ENCODE measurements around the gene PEX6.

Gene PEX6, protein sequence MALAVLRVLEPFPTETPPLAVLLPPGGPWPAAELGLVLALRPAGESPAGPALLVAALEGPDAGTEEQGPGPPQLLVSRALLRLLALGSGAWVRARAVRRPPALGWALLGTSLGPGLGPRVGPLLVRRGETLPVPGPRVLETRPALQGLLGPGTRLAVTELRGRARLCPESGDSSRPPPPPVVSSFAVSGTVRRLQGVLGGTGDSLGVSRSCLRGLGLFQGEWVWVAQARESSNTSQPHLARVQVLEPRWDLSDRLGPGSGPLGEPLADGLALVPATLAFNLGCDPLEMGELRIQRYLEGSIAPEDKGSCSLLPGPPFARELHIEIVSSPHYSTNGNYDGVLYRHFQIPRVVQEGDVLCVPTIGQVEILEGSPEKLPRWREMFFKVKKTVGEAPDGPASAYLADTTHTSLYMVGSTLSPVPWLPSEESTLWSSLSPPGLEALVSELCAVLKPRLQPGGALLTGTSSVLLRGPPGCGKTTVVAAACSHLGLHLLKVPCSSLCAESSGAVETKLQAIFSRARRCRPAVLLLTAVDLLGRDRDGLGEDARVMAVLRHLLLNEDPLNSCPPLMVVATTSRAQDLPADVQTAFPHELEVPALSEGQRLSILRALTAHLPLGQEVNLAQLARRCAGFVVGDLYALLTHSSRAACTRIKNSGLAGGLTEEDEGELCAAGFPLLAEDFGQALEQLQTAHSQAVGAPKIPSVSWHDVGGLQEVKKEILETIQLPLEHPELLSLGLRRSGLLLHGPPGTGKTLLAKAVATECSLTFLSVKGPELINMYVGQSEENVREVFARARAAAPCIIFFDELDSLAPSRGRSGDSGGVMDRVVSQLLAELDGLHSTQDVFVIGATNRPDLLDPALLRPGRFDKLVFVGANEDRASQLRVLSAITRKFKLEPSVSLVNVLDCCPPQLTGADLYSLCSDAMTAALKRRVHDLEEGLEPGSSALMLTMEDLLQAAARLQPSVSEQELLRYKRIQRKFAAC

DNA sequence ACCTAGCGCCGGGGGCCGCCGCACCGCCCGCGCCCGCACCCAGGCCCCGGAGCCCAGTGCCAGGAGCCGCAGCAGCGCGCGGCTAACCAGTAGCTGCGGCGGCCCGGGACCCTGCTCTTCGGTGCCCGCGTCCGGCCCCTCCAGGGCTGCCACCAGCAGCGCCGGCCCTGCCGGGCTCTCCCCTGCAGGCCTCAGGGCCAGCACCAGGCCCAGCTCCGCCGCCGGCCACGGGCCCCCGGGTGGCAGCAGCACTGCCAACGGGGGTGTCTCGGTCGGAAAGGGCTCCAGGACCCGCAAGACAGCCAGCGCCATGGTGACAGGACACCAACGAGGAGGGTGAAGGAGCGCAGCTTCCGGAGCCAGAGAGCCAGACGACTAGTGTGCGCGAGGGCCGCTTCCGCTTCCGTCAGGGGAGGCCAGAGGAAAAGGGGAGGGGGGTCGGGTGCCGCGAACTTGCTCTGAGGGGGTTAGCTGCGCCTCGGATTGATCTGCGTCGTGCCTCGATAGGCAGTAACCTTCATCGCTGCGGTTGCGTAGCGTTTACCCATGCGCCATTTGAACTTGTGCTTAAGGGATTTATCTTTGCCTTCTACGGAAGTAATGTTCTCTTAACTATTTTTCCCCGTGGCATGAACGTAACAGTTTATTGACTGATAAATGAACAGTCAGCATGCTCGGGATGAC, at the start of gene PEX6:
Gene PEX6 (minus strand): TSS at position 343 of the 684 bp plus-strand sequence. CDS start 31 bp downstream, at position 312.
- ATAC-seq, result peak; percentile 91
- DNase-seq, result peak; percentile 89

DNA sequence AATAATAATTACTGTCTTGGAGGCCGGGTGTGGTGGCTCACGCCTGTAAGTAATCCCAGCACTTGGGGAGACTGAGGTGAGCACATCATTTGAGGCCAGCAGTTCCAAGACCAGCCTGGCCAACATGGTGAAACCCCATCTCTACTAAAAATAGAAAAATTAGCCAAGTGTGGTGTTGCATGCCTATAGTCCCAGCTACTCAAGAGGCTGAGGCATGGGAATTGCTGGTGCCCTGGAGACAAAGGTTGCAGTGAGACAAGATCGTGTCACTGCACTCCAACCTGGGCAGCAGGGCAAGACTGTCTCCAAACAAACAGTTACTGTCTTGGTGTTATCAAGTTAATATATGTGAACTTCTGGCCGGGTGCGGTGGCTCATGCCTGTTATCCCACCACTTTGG, 47.4 kb upstream of the PEX6 start:
- DNase-seq (no peak), ATAC-seq (no peak)

DNA sequence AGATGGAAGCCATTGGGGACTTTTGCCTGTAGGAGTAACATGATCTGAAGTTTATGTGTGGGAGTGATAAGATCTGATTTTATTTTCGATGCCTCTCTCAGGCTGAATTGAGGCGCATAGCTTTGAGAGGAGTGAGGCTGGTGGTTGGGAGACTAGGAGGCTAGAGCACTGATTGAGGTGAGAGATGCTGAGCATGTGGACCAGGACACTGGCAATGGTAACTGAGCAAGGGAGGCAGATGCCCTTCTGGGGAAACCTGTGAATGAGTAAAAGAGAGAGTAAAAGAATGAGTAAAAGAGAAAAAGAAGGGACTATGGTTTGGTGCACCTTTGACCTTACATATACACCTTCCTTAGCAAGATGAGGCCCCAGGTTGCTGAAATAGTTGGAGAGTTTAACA, 45.5 kb upstream of the PEX6 start:
- ATAC-seq, result no peak
- DNase-seq, result no peak

DNA sequence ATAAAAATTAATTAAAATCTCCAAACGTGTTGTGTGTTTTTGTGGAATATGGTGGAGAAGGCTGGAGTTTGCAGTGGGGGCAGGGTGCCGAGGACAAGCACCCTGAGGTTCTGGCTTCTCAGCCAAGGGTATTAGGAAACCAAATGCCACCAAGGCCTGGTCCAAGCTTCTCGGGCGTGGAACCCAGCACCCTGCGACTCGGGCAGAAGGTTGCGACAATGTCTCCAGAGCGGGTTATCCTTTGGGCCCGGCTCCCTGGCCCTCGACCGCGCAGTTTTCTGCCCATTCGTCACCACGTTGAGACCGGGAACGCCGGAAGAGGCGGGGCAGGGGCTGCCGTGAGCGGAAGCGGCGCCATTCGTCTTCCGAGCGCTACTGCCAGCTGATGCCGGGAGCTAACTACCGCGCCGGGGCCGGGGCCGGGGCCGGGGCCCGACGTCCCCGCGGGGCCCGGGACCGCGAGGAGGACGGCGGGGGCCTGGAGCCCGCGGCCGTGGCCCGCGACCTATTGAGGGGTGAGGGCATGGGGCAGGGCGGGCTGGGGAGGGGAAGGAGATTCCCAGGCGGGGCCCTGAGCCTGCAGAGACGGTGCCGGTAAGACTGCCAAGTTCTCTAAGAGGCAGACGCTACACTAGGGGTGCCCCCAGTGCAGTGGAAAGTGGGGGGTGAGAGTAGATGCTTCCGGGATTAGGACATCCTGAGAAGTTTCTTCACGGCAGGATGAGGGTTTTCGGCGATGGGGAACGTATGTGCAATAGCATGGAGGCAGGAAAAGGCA, 42.5 kb upstream of the PEX6 start, which contains the start of gene RRP36:
Gene RRP36 (plus strand): TSS at position 354 of the 778 bp plus-strand sequence. CDS start 32 bp downstream, at position 386.
- DNase-seq (peak; percentile 84), ATAC-seq (peak; percentile 87)

DNA sequence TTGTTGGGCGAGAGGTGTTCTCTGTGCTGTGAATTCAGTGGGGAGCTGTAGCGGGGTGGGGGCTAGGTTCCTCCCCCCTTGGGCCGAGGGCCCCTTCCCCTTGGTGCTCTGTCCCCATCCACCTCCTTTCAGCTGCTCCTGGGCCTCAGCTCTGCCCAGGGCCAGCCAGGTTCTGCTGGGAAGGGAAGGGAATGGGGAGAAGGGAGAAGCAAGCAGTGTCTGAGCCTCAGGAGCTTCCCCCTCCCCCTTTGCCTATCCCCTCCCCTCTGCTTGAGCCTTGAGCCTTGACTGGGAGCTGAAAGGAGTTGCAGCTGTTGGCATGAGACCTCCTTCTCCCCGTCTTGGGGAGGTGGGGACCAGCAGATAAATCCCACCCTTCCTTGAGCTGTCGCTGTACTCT, 41.9 kb upstream of the PEX6 start:
- ATAC-seq, result no peak
- DNase-seq, result no peak

DNA sequence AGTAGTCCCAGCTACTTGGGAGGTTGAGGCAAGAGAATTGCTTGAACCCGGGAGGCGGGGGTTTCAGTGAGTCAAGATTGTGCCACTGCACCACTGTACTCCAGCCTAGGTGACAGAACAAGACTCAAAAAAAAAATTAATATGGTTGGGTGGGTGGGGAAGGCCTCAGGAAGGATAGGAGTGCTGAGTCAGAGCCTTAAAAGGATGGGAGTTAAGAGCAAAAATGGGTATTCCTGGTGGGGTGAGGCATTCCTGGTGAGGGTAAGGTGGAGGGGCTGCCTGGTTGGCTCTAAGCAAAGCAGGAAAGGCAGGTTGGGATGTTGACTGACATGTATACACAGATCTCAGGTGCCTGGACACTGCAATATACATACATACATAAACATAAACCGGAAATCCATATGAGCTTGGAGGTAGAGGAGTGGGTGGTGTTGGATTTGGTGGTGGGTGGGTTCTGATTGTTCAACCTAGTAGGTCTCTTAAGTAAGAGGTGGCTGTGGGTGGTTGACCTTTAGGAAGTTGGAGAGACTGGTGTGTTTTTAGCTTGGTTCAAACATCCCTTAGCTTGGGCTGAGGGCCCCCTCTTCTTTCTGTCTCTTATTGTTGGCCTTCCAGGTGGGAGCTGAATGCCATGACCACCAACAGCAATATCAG, 41.2 kb upstream of the PEX6 start:
- DNase-seq (no peak), ATAC-seq (no peak)

DNA sequence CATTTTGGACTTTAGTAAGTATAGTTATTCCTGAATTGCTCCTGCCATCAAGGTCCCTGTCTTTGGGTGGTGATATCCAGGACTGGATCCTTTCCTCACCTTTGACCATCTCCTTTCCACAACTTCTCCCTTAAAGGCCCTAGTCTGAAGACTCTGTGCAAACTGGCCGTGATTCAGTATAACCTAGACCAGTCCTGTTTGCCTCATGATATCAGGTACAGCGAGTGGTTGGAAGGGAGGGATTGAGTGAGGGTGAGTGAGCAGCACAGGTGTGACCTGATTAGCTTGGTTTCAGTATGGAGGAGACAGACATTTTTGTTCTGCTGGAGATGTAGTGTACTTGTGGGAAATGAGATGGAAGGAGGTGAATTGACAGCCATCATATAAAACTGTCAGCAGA, 40.2 kb upstream of the PEX6 start:
- ATAC-seq (no peak), DNase-seq (no peak)

DNA sequence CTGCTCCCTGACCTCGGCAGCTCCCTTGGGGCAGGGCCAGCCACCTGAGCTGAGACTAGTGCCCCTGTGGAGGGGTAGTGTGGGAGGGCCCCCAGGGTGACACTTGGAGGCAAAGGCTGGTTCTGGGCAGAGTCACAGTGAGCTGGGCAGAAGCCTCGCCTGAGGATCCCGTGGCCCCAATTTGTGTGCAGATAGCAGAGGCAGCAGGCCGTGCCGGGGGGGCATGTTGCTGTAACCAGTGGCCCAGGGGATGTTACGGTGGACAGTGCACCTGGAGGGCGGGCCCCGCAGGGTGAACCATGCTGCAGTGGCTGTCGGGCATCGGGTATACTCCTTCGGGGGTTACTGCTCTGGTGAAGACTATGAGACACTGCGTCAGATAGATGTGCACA, 38.0 kb upstream of the PEX6 start:
- no peak for DNase-seq
- ATAC-seq, result no peak

DNA sequence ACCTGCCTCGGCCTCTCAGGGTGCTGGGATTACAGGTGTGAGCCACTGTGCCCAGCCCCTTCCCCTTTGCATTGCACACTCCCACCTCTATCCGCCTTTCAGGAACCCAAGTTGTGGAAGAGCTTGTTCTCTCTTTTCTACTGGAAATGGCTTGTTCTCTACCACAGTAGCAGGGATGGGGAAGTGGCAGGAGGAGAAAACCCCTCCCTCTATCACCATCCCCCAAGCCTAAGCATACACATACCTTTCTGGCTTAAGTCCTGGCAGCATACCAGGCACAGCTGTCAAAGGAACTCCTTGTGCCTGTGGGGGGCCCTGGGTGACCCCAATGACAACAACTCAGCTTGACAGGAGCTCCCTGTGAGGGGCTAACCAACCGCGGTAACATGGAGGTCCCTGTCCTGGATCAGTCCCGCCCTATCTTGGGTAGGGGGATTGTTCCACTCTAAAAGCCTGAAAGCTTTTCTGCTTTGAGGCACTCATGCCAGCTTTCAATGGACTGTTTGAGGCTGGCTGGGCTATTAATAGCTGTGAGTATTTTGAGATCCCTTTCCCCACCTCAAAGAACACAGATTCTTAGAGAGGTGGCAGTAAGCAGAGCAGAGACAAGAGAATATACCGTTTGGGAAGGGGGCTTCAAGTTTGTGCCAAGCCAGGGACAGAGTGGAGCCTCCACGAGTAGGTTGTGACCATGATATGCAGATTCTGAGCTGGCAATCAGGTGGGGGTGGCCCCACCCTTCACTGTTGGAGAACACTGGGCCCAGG, 37.4 kb upstream of the PEX6 start:
- ATAC-seq, result no peak
- DNase-seq, result no peak

DNA sequence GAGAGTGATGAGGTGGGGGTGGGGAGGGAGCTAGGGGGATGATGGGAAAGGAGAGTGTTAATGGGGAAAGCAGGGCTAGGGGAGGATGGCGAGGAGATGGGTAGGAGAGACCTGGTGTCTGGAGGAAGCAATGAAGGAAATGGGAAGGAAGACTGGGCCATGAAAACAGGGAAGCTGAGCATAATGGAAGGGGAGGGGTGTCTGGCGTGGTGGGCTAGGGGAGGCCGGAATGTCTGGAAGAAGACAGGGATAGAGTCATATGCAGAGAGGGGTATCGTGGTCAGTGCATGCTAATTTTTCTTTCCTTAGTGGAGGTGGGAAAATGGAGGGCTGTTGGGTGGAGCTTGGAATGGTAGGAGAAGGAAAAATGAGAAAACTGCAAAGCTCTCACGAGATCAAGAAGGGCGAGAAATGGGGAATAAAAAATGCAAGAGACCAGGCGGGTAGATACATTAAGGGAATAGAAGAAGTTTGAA, 35.5 kb upstream of the PEX6 start:
- no peak for ATAC-seq
- no peak for DNase-seq

DNA sequence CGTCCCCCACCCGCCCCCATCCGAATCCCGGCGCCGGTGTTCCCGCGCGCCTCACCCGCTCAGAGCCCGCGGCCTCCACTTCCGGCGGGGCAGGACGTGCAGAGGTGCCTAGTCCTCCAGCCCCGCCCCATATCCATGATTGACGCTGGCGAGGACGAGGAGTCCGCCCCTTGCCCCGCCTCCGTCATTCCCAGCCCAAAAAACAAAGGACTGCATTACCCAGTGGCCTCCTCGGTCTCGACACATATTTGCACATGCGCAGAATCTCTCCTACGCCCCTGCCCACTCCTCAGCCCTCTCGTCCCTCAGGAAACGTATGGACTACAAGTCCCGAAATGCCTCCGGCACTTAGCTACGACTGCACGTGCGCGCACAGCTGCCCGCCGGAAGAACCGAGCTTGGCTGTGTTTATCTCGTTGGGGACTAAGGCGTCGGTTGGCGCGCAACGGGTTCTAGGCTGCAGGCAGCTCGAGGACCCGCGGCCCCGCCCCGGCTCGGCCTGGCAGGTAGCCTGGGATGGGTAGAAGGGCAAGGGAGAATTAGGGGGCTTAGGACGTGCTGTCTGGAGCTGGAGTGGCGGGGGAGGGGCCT, 35.0 kb upstream of the PEX6 start, which contains the start of the genes KLHDC3 and MEA1:
Gene KLHDC3 (plus strand): TSS at position 407 of the 591 bp plus-strand sequence. CDS start 2,944 bp downstream, outside the sequence.
Gene MEA1 (minus strand): TSS at position 104 of the 591 bp plus-strand sequence. CDS start 133 bp downstream, outside the sequence.
- peak; percentile 99 for DNase-seq
- peak; percentile 95 for ATAC-seq

DNA sequence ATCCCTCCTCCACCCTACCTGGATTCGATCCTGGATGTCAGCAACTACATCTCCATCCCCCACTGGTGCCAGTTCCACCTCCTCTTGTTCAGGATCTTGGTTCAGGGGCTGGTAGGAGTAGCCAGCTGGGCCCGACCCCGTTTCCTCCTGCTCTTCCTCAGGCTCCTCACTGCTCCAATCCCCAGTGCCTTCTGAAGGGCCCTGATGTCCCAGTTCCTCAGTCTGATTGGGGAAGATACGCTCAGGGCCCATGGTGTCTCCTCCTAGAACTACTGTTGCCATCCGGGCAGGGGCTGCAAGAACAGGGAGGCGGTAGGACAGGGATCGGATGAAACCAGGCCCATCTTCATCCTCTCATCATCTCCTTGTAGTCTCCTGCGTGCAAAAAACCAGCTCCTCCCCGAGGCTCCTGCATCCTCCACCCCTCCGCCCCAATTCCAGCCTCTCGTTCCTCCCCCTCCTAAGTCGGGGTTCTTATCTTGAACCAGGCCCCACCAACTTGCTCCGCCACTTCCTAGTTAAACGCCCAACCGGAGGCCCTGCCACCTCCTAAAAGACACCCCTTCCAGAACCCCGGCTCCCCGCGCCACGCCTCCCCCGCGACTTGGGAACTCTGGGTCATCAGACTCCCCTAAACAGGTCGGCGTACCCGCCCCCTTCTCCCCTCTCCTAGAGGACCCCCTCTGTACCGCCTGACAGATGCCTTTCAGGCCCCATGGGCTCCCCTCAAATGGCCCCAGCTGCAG, 34.3 kb upstream of the PEX6 start:
- ATAC-seq, result peak; percentile 23
- no peak for DNase-seq

DNA sequence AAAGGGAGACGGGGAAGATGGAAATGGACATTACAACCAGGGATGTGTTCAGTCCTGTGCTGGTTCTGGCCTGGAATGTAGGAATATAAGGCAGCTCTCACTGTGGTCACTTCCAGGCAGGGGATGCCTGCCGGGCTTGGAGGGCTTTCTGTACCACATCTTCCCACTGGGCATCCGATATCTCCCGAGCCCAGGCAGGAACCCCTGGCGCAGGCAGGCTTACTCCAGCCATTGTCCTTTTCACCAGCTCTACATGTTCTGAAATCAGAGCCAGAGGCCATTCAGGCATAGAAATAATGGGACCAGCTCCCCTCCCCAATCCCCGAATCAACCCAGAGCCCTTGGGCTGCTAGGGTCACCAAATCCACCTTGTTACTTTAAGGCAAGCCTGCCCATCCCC, 33.4 kb upstream of the PEX6 start:
- no peak for ATAC-seq
- DNase-seq, result no peak

DNA sequence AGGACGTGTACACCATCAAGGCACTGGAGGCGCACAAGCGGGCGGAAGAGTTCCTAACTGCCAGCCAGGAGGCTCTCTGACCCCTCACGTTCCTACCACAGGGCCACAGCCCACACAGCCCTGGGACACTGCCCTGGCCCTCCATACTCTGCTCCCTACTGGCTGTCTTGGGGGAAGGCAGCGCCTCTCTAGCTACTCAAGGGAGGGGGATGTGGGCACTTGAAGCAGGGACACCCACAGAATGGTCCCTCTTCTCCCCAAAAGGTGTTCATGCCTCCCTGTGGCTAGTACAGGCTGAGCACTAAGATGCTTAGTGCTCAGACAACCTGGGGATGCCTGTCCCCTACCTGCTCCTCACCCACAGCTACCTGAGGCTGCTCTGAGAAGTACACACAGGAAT, 32.2 kb upstream of the PEX6 start:
- DNase-seq (no peak), ATAC-seq (no peak)

DNA sequence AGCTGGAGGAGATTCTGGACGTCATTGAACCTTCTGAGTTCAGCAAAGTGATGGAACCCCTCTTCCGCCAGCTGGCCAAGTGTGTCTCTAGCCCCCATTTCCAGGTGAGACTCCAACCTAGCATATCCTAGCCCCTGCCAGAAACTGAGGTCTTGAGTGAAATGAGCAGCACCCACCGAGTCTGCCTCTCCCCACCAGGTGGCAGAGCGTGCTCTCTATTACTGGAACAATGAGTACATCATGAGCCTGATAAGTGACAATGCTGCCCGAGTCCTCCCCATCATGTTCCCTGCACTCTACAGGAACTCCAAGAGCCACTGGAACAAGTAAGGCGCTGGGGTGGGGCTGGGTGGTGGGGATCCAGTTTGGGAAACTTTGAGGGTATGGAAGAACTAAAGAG, 30.1 kb upstream of the PEX6 start:
- ATAC-seq, result no peak
- DNase-seq, result peak; percentile 35

DNA sequence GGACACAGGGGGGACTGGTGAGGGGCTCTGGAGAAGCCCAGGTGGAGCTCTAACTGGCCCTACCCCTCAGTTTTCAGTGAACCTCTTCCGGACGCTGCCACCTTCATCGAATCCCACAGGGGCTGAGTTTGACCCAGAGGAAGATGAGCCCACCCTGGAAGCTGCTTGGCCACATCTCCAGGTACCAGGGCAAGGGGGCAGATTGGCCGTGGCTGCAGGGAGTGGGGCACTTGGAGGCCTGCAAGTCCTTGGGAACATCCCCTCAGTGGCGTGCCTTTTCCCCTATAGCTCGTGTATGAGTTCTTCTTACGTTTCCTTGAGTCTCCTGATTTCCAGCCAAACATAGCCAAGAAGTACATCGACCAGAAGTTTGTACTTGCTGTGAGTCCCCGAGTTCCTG, 28.1 kb upstream of the PEX6 start:
- DNase-seq (no peak), ATAC-seq (no peak)

DNA sequence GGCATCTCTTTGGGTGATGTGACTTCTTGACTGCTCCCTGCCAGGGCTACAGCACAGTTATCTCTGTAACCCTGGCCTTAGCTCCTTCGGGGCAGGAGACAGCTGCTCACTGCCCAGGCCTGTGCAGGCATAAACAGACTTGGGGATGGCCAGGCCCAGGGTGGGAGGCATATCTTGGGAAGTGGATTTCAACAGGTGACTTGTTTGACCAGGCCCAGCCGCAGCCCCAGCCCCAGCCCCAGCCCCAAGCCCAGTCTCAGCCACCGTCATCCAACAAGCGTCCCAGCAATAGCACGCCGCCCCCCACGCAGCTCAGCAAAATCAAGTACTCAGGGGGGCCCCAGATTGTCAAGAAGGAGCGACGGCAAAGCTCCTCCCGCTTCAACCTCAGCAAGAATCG, 27.3 kb upstream of the PEX6 start:
- ATAC-seq, result no peak
- DNase-seq, result no peak

DNA sequence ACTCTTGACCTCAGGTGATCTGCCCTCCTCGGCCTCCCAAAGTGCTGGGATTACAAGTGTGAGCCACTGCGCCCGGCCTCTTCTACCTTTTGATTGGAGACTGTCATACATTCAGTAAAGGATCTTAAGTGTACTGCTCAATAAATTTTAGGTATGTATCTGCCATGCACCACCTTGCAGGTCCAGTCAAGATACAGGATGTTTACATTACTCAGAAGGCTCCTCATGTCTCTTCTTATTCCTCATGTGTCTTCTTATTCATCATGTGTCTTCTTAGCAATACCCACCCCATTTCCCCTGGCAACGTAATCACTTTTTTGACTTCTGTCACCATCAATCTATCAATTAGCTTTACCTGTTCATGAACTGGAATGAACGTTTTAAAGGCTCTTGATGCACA, 26.9 kb upstream of the PEX6 start:
- ATAC-seq (no peak), DNase-seq (no peak)

DNA sequence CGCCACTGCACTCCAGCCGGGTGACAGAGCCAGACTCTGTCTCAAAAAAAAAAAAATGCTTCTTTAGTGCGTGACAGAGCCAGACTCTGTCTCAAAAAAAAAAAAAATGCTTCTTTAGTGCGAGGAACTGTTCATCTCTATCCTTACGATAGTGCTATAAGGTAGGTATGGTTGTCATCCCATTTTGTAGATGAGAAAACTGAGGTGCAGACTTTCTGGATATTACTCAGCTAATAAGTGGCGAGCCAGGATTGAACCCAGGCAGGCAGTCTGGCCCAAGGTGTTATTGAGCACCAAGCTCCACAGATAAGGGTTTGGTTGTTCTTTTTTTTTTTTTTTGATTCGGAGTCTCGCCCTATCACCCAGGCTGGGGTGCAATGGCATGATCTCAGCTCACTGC, 22.9 kb upstream of the PEX6 start:
- no peak for DNase-seq
- ATAC-seq, result no peak
